ENCODE results near the gene TAF7L.

The TAF7L gene

DNA sequence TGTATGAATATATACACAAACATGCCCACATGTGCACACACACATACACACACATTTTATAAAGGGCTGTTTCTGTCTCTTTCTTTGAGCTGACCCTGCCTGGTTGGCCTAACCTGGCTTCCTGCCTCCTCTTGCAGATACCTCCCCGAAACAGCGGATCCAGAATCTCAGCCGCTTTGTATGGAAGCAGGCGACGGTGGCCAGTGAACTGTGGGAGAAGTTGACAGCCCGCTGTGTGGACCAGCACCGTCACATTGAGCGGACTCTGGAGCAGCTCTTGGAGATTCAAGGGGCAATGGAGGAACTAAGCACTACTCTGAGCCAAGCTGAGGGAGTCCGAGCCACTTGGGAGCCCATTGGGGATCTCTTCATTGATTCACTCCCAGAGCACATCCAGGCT, 49.6 kb downstream of the TAF7L start:
- H3K27ac ChIP-seq (ENCODE audit: low read length, poor library complexity, severe bottlenecking): no peak overlapping the region
- H2BK5ac ChIP-seq (ENCODE audit: low read depth, low read length, poor library complexity, severe bottlenecking): no peak overlapping the region
- H3K79me1 ChIP-seq (replicated peaks; ENCODE audit: low read length, poor library complexity, severe bottlenecking): no peaks in the 10 kb centered on the region
- no peak overlapping the region for H2AFZ ChIP-seq (ENCODE audit: low read depth, low read length)
- H3K14ac ChIP-seq (ENCODE audit: low read length in 2 of 2): no peak overlapping the region
- peaks cover 0 to 26% of the 10 kb centered on the region in 2 experiments for H3K27me3 ChIP-seq (ENCODE audit: control insufficient read depth in 1 of 2, insufficient read depth in 1 of 2, low read length in 2 of 2)
- H3K4ac ChIP-seq (ENCODE audit: low read depth in 1 of 2, low read length in 2 of 2): no peak overlapping the region
- no peaks in the 10 kb centered on the region for H3K9me3 ChIP-seq (ENCODE audit: control insufficient read depth, low read length)
- H2BK12ac ChIP-seq (ENCODE audit: low read length in 2 of 2): no peak overlapping the region
- H4K91ac ChIP-seq (ENCODE audit: low read length): no peak overlapping the region
- H3K4me1 ChIP-seq (ENCODE audit: control insufficient read depth, insufficient read depth, low read depth, low read length): no peaks in the 10 kb centered on the region
- no peaks in the 10 kb centered on the region for H3K36me3 ChIP-seq (ENCODE audit: control insufficient read depth in 1 of 2, insufficient read depth in 2 of 2, low read depth in 1 of 2, low read length in 2 of 2)
- no peak overlapping the region for H3K9ac ChIP-seq (ENCODE audit: low read length)
- H3K4me3 ChIP-seq (ENCODE audit: insufficient read depth in 1 of 2, low read depth in 1 of 2, low read length in 2 of 2): no peak overlapping the region
- H3K18ac ChIP-seq (ENCODE audit: low read depth in 1 of 2, low read length in 2 of 2): no peak overlapping the region
- WGBS: 99% methylated on average over 9 of the region's 9 CpGs
- no peak overlapping the region for H2BK120ac ChIP-seq (ENCODE audit: low read depth, low read length)
- no peak for DNase-seq
- no peak overlapping the region for H2AK5ac ChIP-seq (ENCODE audit: low read length, severe bottlenecking)
- no peak overlapping the region for H3K4me2 ChIP-seq (ENCODE audit: low read length, poor library complexity, severe bottlenecking)
- H3K23ac ChIP-seq (ENCODE audit: low read length in 2 of 2): no peak overlapping the region
- no peak overlapping the region for H2BK15ac ChIP-seq (ENCODE audit: low read depth, poor library complexity, severe bottlenecking)
- no peak overlapping the region for H4K8ac ChIP-seq (ENCODE audit: low read length)

DNA sequence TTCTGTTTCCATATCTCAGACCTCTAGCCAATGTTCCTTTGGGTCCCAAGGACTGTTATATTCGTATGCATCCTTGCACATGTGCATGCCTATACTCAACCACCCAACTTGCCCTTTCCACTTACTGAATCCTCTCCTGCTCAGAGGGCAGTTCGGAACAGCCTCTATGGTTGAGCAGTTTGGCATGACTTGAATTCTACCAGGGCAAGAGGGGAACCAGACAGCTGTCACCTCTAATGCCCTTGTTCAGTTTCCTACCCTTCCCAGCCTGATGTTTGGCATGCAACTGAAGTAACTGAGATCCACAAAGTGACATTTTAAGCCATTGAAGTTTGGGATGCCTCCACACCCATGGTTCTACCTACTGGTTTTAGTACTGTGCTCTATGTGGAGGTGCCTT, 54.1 kb downstream of the TAF7L start:
- no peaks in the 10 kb centered on the region for H3K9me3 ChIP-seq (ENCODE audit: control insufficient read depth, low read length)
- no peak overlapping the region for H4K8ac ChIP-seq (ENCODE audit: low read length)
- H3K36me3 ChIP-seq (ENCODE audit: control insufficient read depth in 1 of 2, insufficient read depth in 2 of 2, low read depth in 1 of 2, low read length in 2 of 2): no peaks in the 10 kb centered on the region
- H2BK15ac ChIP-seq (ENCODE audit: low read depth, poor library complexity, severe bottlenecking): no peak overlapping the region
- no peak overlapping the region for H4K91ac ChIP-seq (ENCODE audit: low read length)
- no peak overlapping the region for H2BK120ac ChIP-seq (ENCODE audit: low read depth, low read length)
- no peak overlapping the region for H3K9ac ChIP-seq (ENCODE audit: low read length)
- H3K27me3 ChIP-seq (ENCODE audit: control insufficient read depth in 1 of 2, insufficient read depth in 1 of 2, low read length in 2 of 2): peaks cover 0 to 41% of the 10 kb centered on the region in 2 experiments
- DNase-seq: no peak
- no peak overlapping the region for H2BK5ac ChIP-seq (ENCODE audit: low read depth, low read length, poor library complexity, severe bottlenecking)
- H3K4ac ChIP-seq (ENCODE audit: low read depth in 1 of 2, low read length in 2 of 2): no peak overlapping the region
- no peak overlapping the region for H3K27ac ChIP-seq (ENCODE audit: low read length, poor library complexity, severe bottlenecking)
- H3K4me1 ChIP-seq (ENCODE audit: control insufficient read depth, insufficient read depth, low read depth, low read length): peaks cover 3% of the 10 kb centered on the region
- H2AFZ ChIP-seq (ENCODE audit: low read depth, low read length): no peak overlapping the region
- no peak overlapping the region for H3K4me2 ChIP-seq (ENCODE audit: low read length, poor library complexity, severe bottlenecking)
- no peak overlapping the region for H2BK12ac ChIP-seq (ENCODE audit: low read length in 2 of 2)
- no peak overlapping the region for H3K18ac ChIP-seq (ENCODE audit: low read depth in 1 of 2, low read length in 2 of 2)
- no peak overlapping the region for H3K23ac ChIP-seq (ENCODE audit: low read length in 2 of 2)
- no peak overlapping the region for H2AK5ac ChIP-seq (ENCODE audit: low read length, severe bottlenecking)
- no peak overlapping the region for H3K14ac ChIP-seq (ENCODE audit: low read length in 2 of 2)
- WGBS: 93% methylated on average over 2 of the region's 2 CpGs
- no peaks in the 10 kb centered on the region for H3K79me1 ChIP-seq (replicated peaks; ENCODE audit: low read length, poor library complexity, severe bottlenecking)
- H3K4me3 ChIP-seq (ENCODE audit: insufficient read depth in 1 of 2, low read depth in 1 of 2, low read length in 2 of 2): no peak overlapping the region

DNA sequence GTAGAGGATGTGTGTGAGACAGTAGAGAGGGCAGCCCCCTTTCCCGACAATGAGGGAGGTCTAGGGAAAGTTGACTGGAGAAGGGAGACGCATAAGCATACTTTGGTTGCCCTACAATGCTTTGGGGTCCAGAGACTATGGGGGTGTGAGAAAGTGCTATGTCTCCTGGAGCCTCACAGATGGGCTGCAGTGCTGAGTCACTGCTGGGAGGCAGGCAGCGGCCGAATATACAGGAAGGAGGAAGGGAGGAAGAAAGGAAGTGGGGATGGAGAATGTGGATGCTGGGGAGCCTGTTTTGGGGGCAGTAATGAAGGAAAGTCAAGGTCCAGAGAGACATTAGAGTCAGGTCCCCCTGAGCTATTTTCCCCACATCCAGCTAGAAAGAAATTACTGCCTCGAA, 58.8 kb downstream of the TAF7L start:
- Histone ChIP-seq H2AFZ (ENCODE audit: low read depth, low read length) (no peak overlapping the region), H2BK12ac (ENCODE audit: low read length in 2 of 2) (no peak overlapping the region), H2AK5ac (ENCODE audit: low read length, severe bottlenecking) (no peak overlapping the region), H3K27me3 (ENCODE audit: control insufficient read depth in 1 of 2, insufficient read depth in 1 of 2, low read length in 2 of 2) (peaks cover 0 to 35% of the 10 kb centered on the region in 2 experiments), H3K18ac (ENCODE audit: low read depth in 1 of 2, low read length in 2 of 2) (peak overlapping the region in 1 of 2 experiments; percentile 40), H3K27ac (ENCODE audit: low read length, poor library complexity, severe bottlenecking) (no peak overlapping the region), H2BK5ac (ENCODE audit: low read depth, low read length, poor library complexity, severe bottlenecking) (no peak overlapping the region), H3K9ac (ENCODE audit: low read length) (no peak overlapping the region), H3K23ac (ENCODE audit: low read length in 2 of 2) (no peak overlapping the region), H3K79me1 (replicated peaks; ENCODE audit: low read length, poor library complexity, severe bottlenecking) (no peaks in the 10 kb centered on the region), H3K4me1 (ENCODE audit: control insufficient read depth, insufficient read depth, low read depth, low read length) (peaks cover 6% of the 10 kb centered on the region), H3K4me3 (ENCODE audit: insufficient read depth in 1 of 2, low read depth in 1 of 2, low read length in 2 of 2) (no peak overlapping the region), H3K4me2 (ENCODE audit: low read length, poor library complexity, severe bottlenecking) (no peak overlapping the region), H4K91ac (ENCODE audit: low read length) (no peak overlapping the region), H3K4ac (ENCODE audit: low read depth in 1 of 2, low read length in 2 of 2) (no peak overlapping the region), H3K14ac (ENCODE audit: low read length in 2 of 2) (no peak overlapping the region), H3K9me3 (ENCODE audit: control insufficient read depth, low read length) (no peaks in the 10 kb centered on the region), H2BK120ac (ENCODE audit: low read depth, low read length) (no peak overlapping the region), H2BK15ac (ENCODE audit: low read depth, poor library complexity, severe bottlenecking) (no peak overlapping the region), H3K36me3 (ENCODE audit: control insufficient read depth in 1 of 2, insufficient read depth in 2 of 2, low read depth in 1 of 2, low read length in 2 of 2) (no peaks in the 10 kb centered on the region), H4K8ac (ENCODE audit: low read length) (no peak overlapping the region)
- DNase-seq: no peak
- WGBS: 92% methylated on average over 3 of the region's 5 CpGs

GRCh38 chrX:101231080-101231479, 60.1 kb downstream of the TAF7L start:
- no CpG with 5 or more reads among the region's 1 CpG for WGBS
- H2BK15ac ChIP-seq (ENCODE audit: low read depth, poor library complexity, severe bottlenecking): no peak overlapping the region
- H3K4me3 ChIP-seq (ENCODE audit: insufficient read depth in 1 of 2, low read depth in 1 of 2, low read length in 2 of 2): no peak overlapping the region
- H3K79me1 ChIP-seq (replicated peaks; ENCODE audit: low read length, poor library complexity, severe bottlenecking): no peaks in the 10 kb centered on the region
- no peak overlapping the region for H2AFZ ChIP-seq (ENCODE audit: low read depth, low read length)
- no peak overlapping the region for H3K18ac ChIP-seq (ENCODE audit: low read depth in 1 of 2, low read length in 2 of 2)
- no peak overlapping the region for H3K4me2 ChIP-seq (ENCODE audit: low read length, poor library complexity, severe bottlenecking)
- H2BK5ac ChIP-seq (ENCODE audit: low read depth, low read length, poor library complexity, severe bottlenecking): no peak overlapping the region
- H2BK12ac ChIP-seq (ENCODE audit: low read length in 2 of 2): no peak overlapping the region
- DNase-seq: no peak
- H3K9me3 ChIP-seq (ENCODE audit: control insufficient read depth, low read length): no peaks in the 10 kb centered on the region
- no peak overlapping the region for H3K9ac ChIP-seq (ENCODE audit: low read length)
- no peak overlapping the region for H2AK5ac ChIP-seq (ENCODE audit: low read length, severe bottlenecking)
- peaks cover 6% of the 10 kb centered on the region for H3K4me1 ChIP-seq (ENCODE audit: control insufficient read depth, insufficient read depth, low read depth, low read length)
- H3K27me3 ChIP-seq (ENCODE audit: control insufficient read depth in 1 of 2, insufficient read depth in 1 of 2, low read length in 2 of 2): peaks cover 0 to 32% of the 10 kb centered on the region in 2 experiments
- H3K14ac ChIP-seq (ENCODE audit: low read length in 2 of 2): no peak overlapping the region
- no peak overlapping the region for H3K23ac ChIP-seq (ENCODE audit: low read length in 2 of 2)
- H4K8ac ChIP-seq (ENCODE audit: low read length): no peak overlapping the region
- H3K36me3 ChIP-seq (ENCODE audit: control insufficient read depth in 1 of 2, insufficient read depth in 2 of 2, low read depth in 1 of 2, low read length in 2 of 2): no peaks in the 10 kb centered on the region
- no peak overlapping the region for H2BK120ac ChIP-seq (ENCODE audit: low read depth, low read length)
- H3K4ac ChIP-seq (ENCODE audit: low read depth in 1 of 2, low read length in 2 of 2): no peak overlapping the region
- no peak overlapping the region for H4K91ac ChIP-seq (ENCODE audit: low read length)
- H3K27ac ChIP-seq (ENCODE audit: low read length, poor library complexity, severe bottlenecking): no peak overlapping the region
